ENCODE measurements around the gene TCERG1L.

Gene TCERG1L

DNA sequence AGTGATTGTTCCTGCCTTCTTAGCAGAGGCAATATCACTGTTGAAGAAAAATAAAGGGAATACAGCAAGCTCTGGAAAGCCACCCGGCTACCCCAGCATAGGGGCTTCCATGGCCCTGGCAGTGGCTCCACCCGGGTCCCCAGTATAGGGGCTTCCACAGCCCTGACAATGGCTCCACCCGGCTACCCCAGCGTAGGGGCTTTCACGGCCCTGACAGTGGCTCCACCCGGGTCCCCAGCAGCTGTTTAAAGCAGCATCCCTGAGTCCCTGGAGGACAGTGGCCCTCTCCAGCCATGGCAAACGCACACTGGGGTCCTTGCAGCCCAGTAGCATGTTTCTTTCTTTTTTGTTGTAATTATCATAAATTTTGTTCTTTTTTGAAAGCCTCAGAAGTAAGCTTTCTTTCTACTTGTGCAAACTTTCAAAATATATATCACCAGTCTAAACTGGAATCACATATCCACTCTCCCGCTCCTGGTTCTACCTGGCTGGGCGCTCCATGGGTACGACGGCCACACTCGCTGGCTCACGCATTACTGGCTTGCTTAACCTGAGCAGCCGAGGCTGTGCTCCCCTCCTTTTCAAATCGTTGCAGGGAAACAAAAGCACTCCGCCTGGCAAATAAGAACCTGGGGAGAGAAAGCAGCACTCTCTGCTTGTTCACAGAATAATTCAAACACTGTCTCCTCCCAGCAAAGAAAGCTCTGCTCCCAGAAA, 62.1 kb downstream of the TCERG1L start:
- no peak overlapping the region for H3K27ac ChIP-seq

DNA sequence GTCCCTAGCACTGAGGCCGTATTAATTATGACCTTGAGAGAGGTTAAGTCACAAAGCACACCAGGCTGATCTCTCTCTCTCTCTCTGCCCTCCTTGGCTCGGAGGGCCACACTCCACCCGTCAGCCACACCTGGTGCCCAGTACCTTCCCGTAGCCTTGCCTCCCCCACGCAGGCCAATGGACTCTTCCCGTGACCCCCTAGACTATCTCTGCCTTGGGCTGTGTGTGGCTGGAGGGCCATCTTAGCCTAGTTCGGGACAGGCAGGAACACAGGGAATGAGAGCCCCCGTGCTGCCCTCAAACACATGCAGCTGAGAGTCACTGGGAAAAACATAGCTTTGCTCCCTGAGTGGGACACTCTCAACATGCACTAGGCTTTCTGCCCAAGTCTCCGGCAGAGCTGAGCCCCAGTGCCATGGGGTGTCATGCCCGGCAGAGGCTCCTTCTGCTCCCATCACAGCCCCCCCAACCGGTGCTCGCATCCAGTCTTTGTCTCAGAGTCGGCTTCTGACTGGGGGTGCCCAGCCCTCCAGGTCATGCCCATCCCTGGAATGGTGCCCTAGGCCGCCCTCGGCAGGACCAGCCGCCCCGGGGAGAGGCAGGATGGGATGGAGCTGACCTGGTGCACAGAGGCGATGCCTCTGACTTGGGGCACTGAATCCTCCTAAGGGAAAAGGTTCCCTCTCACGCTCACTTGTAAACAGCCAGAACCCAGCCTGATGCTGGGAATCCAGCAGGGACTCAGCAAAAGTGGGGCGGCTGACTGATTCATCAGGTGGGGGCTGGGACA, 63.0 kb downstream of the TCERG1L start:
- no peak overlapping the region for H3K27ac ChIP-seq
- TF ChIP-seq, protein P1, sequence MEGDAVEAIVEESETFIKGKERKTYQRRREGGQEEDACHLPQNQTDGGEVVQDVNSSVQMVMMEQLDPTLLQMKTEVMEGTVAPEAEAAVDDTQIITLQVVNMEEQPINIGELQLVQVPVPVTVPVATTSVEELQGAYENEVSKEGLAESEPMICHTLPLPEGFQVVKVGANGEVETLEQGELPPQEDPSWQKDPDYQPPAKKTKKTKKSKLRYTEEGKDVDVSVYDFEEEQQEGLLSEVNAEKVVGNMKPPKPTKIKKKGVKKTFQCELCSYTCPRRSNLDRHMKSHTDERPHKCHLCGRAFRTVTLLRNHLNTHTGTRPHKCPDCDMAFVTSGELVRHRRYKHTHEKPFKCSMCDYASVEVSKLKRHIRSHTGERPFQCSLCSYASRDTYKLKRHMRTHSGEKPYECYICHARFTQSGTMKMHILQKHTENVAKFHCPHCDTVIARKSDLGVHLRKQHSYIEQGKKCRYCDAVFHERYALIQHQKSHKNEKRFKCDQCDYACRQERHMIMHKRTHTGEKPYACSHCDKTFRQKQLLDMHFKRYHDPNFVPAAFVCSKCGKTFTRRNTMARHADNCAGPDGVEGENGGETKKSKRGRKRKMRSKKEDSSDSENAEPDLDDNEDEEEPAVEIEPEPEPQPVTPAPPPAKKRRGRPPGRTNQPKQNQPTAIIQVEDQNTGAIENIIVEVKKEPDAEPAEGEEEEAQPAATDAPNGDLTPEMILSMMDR (conservative IDR thresholded peaks at IDR 0.05): no peak

More for the DNA sequence above, 62.1 kb downstream of the TCERG1L start:
- TF ChIP-seq, protein P1 (conservative IDR thresholded peaks at IDR 0.05): no peak

DNA sequence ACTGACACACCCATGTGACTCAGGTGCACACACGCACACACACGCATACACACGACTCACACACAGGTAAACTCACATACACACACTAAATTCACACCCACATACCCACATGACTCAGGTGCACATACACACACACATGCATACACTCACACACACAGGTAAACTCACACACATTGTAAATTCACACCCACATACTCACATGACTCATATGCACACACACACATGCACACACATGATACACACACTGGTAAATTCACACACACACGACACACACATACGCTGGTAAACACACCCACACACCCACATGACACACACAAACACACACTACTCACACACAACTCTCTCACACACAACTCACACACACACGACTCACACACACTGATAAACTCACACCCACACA, 63.6 kb downstream of the TCERG1L start:
- H3K27ac ChIP-seq: no peak overlapping the region
- TF ChIP-seq, protein P1 (conservative IDR thresholded peaks at IDR 0.05): no peak

DNA sequence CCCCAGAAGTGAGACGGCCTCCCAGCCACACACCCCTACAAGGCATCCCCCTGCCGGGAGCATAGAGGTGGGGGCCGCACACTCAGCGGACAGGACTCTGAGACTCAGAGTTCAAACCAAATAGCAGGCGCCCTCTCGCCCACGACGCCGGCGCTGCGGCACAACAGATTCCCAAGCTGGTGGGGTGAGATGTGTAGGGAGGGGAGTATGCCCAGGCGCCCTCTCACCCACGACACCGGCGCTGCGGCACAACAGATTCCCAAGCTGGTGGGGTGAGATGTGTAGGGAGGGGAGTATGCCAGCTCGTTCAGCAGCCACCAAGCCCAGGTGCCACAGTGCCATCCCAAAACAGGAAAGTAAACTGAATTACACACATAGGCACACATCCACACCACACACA, 64.7 kb downstream of the TCERG1L start:
- TF ChIP-seq, protein P1 (conservative IDR thresholded peaks at IDR 0.05): no peak
- H3K27ac ChIP-seq: no peak overlapping the region

DNA sequence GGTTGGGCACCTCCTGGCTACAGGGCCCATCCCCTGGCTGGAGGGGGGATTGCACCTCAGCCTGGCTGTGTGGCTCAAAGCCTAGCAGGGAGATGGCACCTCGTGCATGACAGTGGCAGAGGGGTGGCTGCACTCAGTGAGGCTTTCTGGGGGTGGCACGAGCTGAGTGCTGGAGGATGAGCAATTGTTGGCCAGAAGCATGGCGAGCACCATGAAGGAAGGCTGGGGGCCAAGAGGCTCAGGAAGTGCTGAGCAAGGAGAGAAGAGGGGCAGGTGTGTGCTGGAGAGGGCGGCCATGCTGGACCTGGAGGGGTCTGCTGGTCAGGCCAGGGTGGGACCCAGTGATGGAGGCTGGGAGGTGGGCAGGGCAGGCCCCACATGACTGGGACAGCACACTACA, 65.4 kb downstream of the TCERG1L start:
- no peak overlapping the region for H3K27ac ChIP-seq
- TF ChIP-seq, protein P1 (conservative IDR thresholded peaks at IDR 0.05): no peak

DNA sequence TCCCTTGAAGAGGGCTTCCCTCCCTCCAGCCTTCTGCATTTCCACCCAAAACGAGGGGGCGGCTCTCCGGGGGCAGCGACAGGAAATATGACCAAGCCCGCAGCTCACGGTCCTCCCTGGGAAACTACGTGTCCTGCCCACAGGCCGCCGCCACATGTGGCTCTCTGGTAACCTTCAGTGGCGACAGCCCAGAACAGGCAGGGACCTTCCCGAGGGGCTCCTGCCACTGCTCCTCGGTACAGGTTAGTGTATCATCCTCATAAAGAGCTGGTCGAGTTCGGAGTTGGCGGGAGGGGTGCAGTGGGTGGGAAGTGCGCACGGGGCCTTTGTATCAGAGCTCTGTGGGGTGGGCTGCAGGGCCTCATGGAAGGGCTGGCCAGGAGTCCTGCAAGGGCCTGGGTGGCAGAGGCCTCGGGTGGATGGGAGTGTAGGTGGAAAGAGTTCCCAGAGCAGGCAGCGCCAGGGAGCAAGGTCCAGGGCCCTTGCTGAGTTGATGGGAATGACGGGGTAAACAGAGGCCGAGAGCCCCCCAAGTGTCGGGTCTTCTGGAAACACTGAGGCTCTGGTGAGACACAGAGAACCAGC, 66.0 kb downstream of the TCERG1L start:
- H3K27ac ChIP-seq: no peak overlapping the region
- TF ChIP-seq, protein P1 (conservative IDR thresholded peaks at IDR 0.05): no peak

DNA sequence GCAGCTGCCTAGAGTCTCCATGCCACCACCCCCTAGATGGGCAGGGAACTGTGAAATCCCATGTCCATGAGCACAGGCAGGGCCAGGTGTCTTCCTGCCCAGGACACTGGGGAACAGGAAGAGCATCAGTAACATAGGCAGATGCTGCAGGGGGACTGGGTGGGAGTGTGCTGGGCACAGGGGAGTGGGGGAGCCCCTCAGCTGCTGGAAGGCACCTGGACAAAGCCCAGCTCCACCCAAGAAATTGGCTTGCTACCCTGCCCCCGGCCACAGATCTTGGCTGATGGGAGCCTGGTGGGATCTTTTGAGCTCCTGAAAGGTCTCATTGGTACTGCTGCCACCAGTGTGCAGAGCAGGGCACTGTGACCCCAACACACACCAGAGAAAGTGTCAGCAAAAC, 66.7 kb downstream of the TCERG1L start:
- no peak overlapping the region for H3K27ac ChIP-seq
- TF ChIP-seq, protein P1 (conservative IDR thresholded peaks at IDR 0.05): no peak
